ENCODE measurements around the gene ETV5.

ETV5 gene

DNA sequence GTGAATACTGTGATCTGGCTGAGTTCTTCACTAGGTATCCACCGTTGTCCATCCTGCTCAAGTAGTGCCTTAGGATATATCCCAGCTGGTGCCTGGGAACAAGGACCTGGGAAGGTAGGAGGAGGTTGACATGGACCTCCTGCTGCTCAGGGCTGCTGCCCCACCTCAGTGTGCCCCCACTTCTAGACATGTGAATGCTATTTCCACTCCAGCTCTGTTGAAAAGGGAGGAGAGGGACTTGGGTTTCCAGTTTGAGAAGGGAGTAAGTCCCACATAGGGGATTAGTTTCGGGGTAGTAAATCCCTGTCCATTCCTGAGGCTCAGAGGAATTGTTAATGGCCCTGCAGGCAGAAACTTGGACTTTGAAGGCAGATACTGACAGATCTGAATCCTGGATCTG is 32.9 kb upstream of the ETV5 start:
- 85% methylated on average over 2 of the region's 2 CpGs for WGBS
- Histone ChIP-seq H3K4me1 (ENCODE audit: insufficient read depth, low read length) (0 out of 2 replicates have a peak, but pooled peaks cover 4% of the 10 kb centered on the region), H3K9ac (ENCODE audit: low read depth, low read length) (no peak overlapping the region), H3K4me3 (ENCODE audit: low read length) (no peak overlapping the region), H3K36me3 (ENCODE audit: insufficient read depth, low read length) (no peaks in the 10 kb centered on the region), H3K9me3 (ENCODE audit: insufficient read depth, low read depth, low read length) (no peaks in the 10 kb centered on the region), H3K27ac (ENCODE audit: low read depth, low read length) (no peak overlapping the region), H3K27me3 (ENCODE audit: insufficient read depth, low read length) (peaks cover 3% of the 10 kb centered on the region; the same call in 1 of the 2 replicates)

- Histone ChIP-seq H3K27ac (ENCODE audit: low read depth, low read length) (no peak overlapping the region), H3K36me3 (ENCODE audit: insufficient read depth, low read length) (no peaks in the 10 kb centered on the region), H3K27me3 (ENCODE audit: insufficient read depth, low read length) (peaks cover 3% of the 10 kb centered on the region; the same call in 1 of the 2 replicates), H3K9me3 (ENCODE audit: insufficient read depth, low read depth, low read length) (no peaks in the 10 kb centered on the region), H3K9ac (ENCODE audit: low read depth, low read length) (no peak overlapping the region), H3K4me3 (ENCODE audit: low read length) (no peak overlapping the region), H3K4me1 (ENCODE audit: insufficient read depth, low read length) (0 out of 2 replicates have a peak, but pooled peaks cover 4% of the 10 kb centered on the region)
- WGBS = 94% methylated on average over 12 of the region's 12 CpGs
These were observed 29.5 kb upstream of the ETV5 start for GRCh38 chr3:186138272-186138981.

DNA sequence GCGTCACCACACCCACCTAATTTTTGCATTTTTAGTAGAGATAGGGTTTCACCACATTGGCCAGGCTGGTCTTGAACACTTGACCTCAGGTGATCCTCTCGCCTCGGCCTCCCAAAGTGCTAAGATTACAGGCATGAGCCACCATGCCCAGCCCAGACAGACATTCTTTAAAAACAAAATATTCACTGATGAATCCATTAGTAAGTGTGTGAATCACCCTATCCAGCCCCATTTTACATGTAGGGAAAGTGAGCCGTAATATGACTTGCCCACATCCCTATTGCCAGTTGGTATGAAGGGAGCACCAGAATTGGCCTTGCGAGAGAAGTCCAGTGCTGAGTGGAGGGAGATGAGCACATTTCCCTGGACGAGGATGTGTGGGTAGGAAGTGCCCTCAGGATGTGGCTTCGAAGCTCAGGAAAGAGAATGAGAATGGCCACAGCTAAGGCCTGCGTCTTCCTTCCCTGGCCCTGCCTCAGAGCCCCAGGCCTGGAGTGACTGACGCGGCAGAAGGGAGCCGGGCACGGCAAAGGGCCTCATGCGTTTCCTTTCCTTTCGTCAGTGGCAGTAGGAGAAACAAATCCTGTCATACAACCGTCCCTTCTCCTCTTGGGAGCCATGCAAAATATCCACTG is 28.3 kb upstream of the ETV5 start:
- WGBS = 89% methylated on average over 15 of the region's 15 CpGs
- no peak overlapping the region for H3K27ac ChIP-seq (ENCODE audit: low read depth, low read length)
- no peak overlapping the region for H3K4me3 ChIP-seq (ENCODE audit: low read length)
- no peaks in the 10 kb centered on the region for H3K36me3 ChIP-seq (ENCODE audit: insufficient read depth, low read length)
- H3K27me3 ChIP-seq (ENCODE audit: insufficient read depth, low read length) = peaks cover 3% of the 10 kb centered on the region; the same call in 1 of the 2 replicates
- H3K9me3 ChIP-seq (ENCODE audit: insufficient read depth, low read depth, low read length) = no peaks in the 10 kb centered on the region
- H3K4me1 ChIP-seq (ENCODE audit: insufficient read depth, low read length) = peaks cover 2% of the 10 kb centered on the region; the same call in 1 of the 2 replicates
- H3K9ac ChIP-seq (ENCODE audit: low read depth, low read length) = no peak overlapping the region

GRCh38 chr3:186133980-186134379 is 25.1 kb upstream of the ETV5 start:
- 92% methylated on average over 5 of the region's 5 CpGs for WGBS
- H3K27me3 ChIP-seq (ENCODE audit: insufficient read depth, low read length) = peaks cover 3% of the 10 kb centered on the region

GRCh38 chr3:186132487-186132886 is 23.6 kb upstream of the ETV5 start:
- Histone ChIP-seq H3K27ac (ENCODE audit: low read depth, low read length) (no peak overlapping the region), H3K9me3 (ENCODE audit: insufficient read depth, low read depth, low read length) (no peaks in the 10 kb centered on the region), H3K4me1 (ENCODE audit: insufficient read depth, low read length) (peaks cover 14% of the 10 kb centered on the region), H3K27me3 (ENCODE audit: insufficient read depth, low read length) (peaks cover 1% of the 10 kb centered on the region), H3K4me3 (ENCODE audit: low read length) (no peak overlapping the region), H3K36me3 (ENCODE audit: insufficient read depth, low read length) (no peaks in the 10 kb centered on the region), H3K9ac (ENCODE audit: low read depth, low read length) (no peak overlapping the region)
- 87% methylated on average over 2 of the region's 2 CpGs for WGBS

More at GRCh38 chr3:186133980-186134379, 25.1 kb upstream of the ETV5 start:
- Histone ChIP-seq H3K9me3 (ENCODE audit: insufficient read depth, low read depth, low read length) (no peaks in the 10 kb centered on the region), H3K27ac (ENCODE audit: low read depth, low read length) (no peak overlapping the region), H3K9ac (ENCODE audit: low read depth, low read length) (no peak overlapping the region), H3K4me3 (ENCODE audit: low read length) (no peak overlapping the region), H3K4me1 (ENCODE audit: insufficient read depth, low read length) (peaks cover 6% of the 10 kb centered on the region; the same call in 1 of the 2 replicates), H3K36me3 (ENCODE audit: insufficient read depth, low read length) (no peaks in the 10 kb centered on the region)

DNA sequence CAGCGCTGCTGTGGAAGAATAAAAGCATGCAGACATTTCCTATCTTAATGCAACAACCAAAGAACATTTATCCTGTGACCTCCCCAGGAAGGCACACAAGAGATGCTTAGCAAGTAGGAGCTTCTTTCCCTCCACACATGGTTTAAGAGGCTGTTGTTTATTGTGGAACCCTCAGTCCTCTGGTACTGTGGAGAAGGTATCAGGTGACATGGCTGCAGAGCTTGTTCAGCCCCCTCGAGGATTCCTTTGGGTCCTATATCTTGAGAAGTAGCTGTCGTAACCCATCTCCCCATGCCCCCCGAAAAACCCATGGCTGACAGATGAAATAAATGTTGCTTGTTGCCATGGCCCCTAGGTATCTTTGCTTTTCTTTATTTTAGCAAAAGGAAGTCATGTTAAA is 20.3 kb upstream of the ETV5 start:
- no peaks in the 10 kb centered on the region for H3K36me3 ChIP-seq (ENCODE audit: insufficient read depth, low read length)
- H3K27me3 ChIP-seq (ENCODE audit: insufficient read depth, low read length) = no peaks in the 10 kb centered on the region; the same call in 1 of the 2 replicates
- H3K27ac ChIP-seq (ENCODE audit: low read depth, low read length) = no peak overlapping the region
- H3K9ac ChIP-seq (ENCODE audit: low read depth, low read length) = no peak overlapping the region
- peaks cover 14% of the 10 kb centered on the region for H3K4me1 ChIP-seq (ENCODE audit: insufficient read depth, low read length)
- no peak overlapping the region for H3K4me3 ChIP-seq (ENCODE audit: low read length)
- 93% methylated on average over 4 of the region's 4 CpGs for WGBS
- H3K9me3 ChIP-seq (ENCODE audit: insufficient read depth, low read depth, low read length) = no peaks in the 10 kb centered on the region

DNA sequence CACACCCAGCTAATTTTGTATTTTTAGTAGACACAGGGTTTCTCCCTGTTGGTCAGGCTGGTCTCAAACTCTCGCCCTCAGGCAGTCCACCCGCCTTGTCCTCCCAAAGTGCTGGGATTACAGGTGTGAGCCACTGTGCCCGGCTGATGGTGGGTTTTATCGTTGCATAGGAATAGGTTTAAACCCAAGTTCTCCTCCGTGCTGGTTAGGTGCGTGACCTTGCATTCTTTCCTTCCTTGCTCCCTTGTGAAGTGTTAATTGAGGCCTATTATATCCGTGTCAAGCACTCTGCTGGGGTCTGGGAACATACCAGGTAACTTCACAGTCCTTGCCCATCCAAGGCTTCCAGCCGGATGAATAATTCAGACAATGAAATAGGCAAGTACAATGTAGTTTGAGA is 19.3 kb upstream of the ETV5 start:
- peaks cover 16% of the 10 kb centered on the region for H3K4me1 ChIP-seq (ENCODE audit: insufficient read depth, low read length)
- no peak overlapping the region for H3K4me3 ChIP-seq (ENCODE audit: low read length)
- H3K36me3 ChIP-seq (ENCODE audit: insufficient read depth, low read length) = no peaks in the 10 kb centered on the region
- no peak overlapping the region for H3K27ac ChIP-seq (ENCODE audit: low read depth, low read length)
- H3K27me3 ChIP-seq (ENCODE audit: insufficient read depth, low read length) = no peaks in the 10 kb centered on the region; the same call in 1 of the 2 replicates
- no peak overlapping the region for H3K9ac ChIP-seq (ENCODE audit: low read depth, low read length)
- WGBS = 42% methylated on average over 8 of the region's 8 CpGs
- no peaks in the 10 kb centered on the region for H3K9me3 ChIP-seq (ENCODE audit: insufficient read depth, low read depth, low read length)

- Histone ChIP-seq H3K36me3 (ENCODE audit: insufficient read depth, low read length) (no peaks in the 10 kb centered on the region), H3K4me1 (ENCODE audit: insufficient read depth, low read length) (peaks cover 23% of the 10 kb centered on the region), H3K27ac (ENCODE audit: low read depth, low read length) (no peak overlapping the region), H3K9me3 (ENCODE audit: insufficient read depth, low read depth, low read length) (no peaks in the 10 kb centered on the region), H3K9ac (ENCODE audit: low read depth, low read length) (no peak overlapping the region), H3K27me3 (ENCODE audit: insufficient read depth, low read length) (no peaks in the 10 kb centered on the region; the same call in 1 of the 2 replicates), H3K4me3 (ENCODE audit: low read length) (no peak overlapping the region)
- WGBS = 95% methylated on average over 7 of the region's 7 CpGs
These were observed 18.6 kb upstream of the ETV5 start for GRCh38 chr3:186127463-186127862.

GRCh38 chr3:186125118-186125517 is 16.2 kb upstream of the ETV5 start:
- no peak overlapping the region for H3K4me3 ChIP-seq (ENCODE audit: low read length)
- WGBS = 95% methylated on average over 2 of the region's 2 CpGs
- H3K27me3 ChIP-seq (ENCODE audit: insufficient read depth, low read length) = peaks cover 3% of the 10 kb centered on the region
- H3K9me3 ChIP-seq (ENCODE audit: insufficient read depth, low read depth, low read length) = no peaks in the 10 kb centered on the region
- H3K9ac ChIP-seq (ENCODE audit: low read depth, low read length) = no peak overlapping the region
- H3K36me3 ChIP-seq (ENCODE audit: insufficient read depth, low read length) = no peaks in the 10 kb centered on the region
- no peak overlapping the region for H3K27ac ChIP-seq (ENCODE audit: low read depth, low read length)
- peaks cover 35% of the 10 kb centered on the region for H3K4me1 ChIP-seq (ENCODE audit: insufficient read depth, low read length)

GRCh38 chr3:186124592-186124991 is 15.7 kb upstream of the ETV5 start:
- Histone ChIP-seq H3K4me3 (ENCODE audit: low read length) (no peak overlapping the region), H3K27ac (ENCODE audit: low read depth, low read length) (no peak overlapping the region), H3K27me3 (ENCODE audit: insufficient read depth, low read length) (peaks cover 8% of the 10 kb centered on the region), H3K4me1 (ENCODE audit: insufficient read depth, low read length) (peaks cover 40% of the 10 kb centered on the region), H3K9ac (ENCODE audit: low read depth, low read length) (no peak overlapping the region), H3K36me3 (ENCODE audit: insufficient read depth, low read length) (no peaks in the 10 kb centered on the region), H3K9me3 (ENCODE audit: insufficient read depth, low read depth, low read length) (no peaks in the 10 kb centered on the region)
- 63% methylated on average over 4 of the region's 5 CpGs for WGBS

- Histone ChIP-seq H3K4me1 (ENCODE audit: insufficient read depth, low read length) (peaks cover 30% of the 10 kb centered on the region), H3K9ac (ENCODE audit: low read depth, low read length) (no peak overlapping the region), H3K36me3 (ENCODE audit: insufficient read depth, low read length) (no peaks in the 10 kb centered on the region), H3K27me3 (ENCODE audit: insufficient read depth, low read length) (peaks cover 20% of the 10 kb centered on the region), H3K4me3 (ENCODE audit: low read length) (no peak overlapping the region), H3K27ac (ENCODE audit: low read depth, low read length) (no peak overlapping the region), H3K9me3 (ENCODE audit: insufficient read depth, low read depth, low read length) (no peaks in the 10 kb centered on the region)
- WGBS = 54% methylated on average over 4 of the region's 5 CpGs
These were observed 14.1 kb upstream of the ETV5 start for GRCh38 chr3:186123012-186123411.

Data from HUES64 (cell line).